ENCODE results near the gene TACR1. TPM values are rescaled to one million over a fixed set of nuclear protein-coding genes. Genes with fewer than 3 reads are reported as not detected.
"Not testable (repeated sequence)": the region's sequence is repeated elsewhere in the genome, so short reads cannot be mapped to it uniquely, and the experiment has no call there.

Gene TACR1
- polyA plus RNA-seq, 1 of the 3 experiments (the other 2 are of a cell fraction), result under 0.01 TPM

GRCh38 chr2:75221862-75222261 is 22.5 kb upstream of the TACR1 start:
- Histone ChIP-seq H2AFZ (ENCODE audit: low read depth) (peak overlapping the region; percentile 52), H3K36me3 (replicated peaks in 1 of 2; ENCODE audit: control insufficient read depth in 1 of 2, insufficient read depth in 2 of 2, low read length in 1 of 2) (no peaks in the 10 kb centered on the region), H3K4me3 (ENCODE audit: low read depth in 2 of 2, low read length in 1 of 2) (no peak overlapping the region), H3K27me3 (ENCODE audit: insufficient read depth) (no peaks in the 10 kb centered on the region), H3K4me2 (no peak overlapping the region), H3F3A (replicated peaks; ENCODE audit: insufficient read depth) (no peaks in the 10 kb centered on the region), H3K9me2 (no peaks in the 10 kb centered on the region), H4K20me1 (ENCODE audit: insufficient read depth) (no peaks in the 10 kb centered on the region), H3K27ac (ENCODE audit: low read depth in 2 of 2, low read length in 1 of 2) (peak overlapping the region in 1 of 2 experiments; percentile 27; a peak in 2 of 4 replicates), H3K9ac (no peak overlapping the region), H3K9me3 (no peaks in the 10 kb centered on the region), H3K4me1 (ENCODE audit: control insufficient read depth in 1 of 2, insufficient read depth in 2 of 2, low read depth in 1 of 2, low read length in 1 of 2) (peaks cover 0 to 12% of the 10 kb centered on the region in 2 experiments; a peak in 1 of 4 replicates), H3K79me2 (ENCODE audit: insufficient read depth) (no peaks in the 10 kb centered on the region)
- TF ChIP-seq NFIC (IDR thresholded peaks at IDR 0.05; ENCODE audit: borderline replicate concordance) (peak; percentile 31; the same call in 1 of the 2 replicates), CHD2 (IDR thresholded peaks at IDR 0.05; ENCODE audit: low read length, partially characterized antibody) (no peak), FOSL2 (IDR thresholded peaks at IDR 0.05; ENCODE audit: borderline replicate concordance, low read depth) (peak; percentile 57; the same call in 1 of the 2 replicates), TCF12 (IDR thresholded peaks at IDR 0.05) (peak; percentile 61)
- TF ChIP-seq, protein P1, sequence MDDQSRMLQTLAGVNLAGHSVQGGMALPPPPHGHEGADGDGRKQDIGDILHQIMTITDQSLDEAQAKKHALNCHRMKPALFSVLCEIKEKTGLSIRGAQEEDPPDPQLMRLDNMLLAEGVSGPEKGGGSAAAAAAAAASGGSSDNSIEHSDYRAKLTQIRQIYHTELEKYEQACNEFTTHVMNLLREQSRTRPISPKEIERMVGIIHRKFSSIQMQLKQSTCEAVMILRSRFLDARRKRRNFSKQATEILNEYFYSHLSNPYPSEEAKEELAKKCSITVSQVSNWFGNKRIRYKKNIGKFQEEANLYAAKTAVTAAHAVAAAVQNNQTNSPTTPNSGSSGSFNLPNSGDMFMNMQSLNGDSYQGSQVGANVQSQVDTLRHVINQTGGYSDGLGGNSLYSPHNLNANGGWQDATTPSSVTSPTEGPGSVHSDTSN (IDR thresholded peaks at IDR 0.05), result peak; percentile 51; the same call in 1 of the 2 replicates
- no peak for DNase-seq
- WGBS (ENCODE audit: low lambda C conversion rate), result 44% methylated on average over 3 of the region's 3 CpGs
- ChIA-PET CTCF (no interaction called here), POLR2A (no interaction called here)

DNA sequence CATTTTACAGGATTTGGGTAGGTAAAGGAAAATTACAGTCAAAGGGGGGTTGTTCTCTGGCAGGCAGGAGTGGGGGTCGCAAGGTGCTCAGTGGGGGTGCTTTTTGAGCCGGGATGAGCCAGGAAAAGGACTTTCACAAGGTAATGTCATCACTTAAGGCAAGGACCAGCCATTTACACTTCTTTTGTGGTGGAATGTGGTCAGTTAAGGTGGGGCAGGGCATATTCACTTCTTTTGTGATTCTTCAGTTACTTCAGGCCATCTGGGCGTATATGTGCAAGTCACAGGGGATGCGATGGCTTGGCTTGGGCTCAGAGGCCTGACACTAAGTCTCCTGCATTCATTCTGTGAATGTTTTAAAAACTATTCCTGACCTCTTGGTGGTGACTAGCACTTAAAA is 19.9 kb upstream of the TACR1 start:
- DNase-seq; H3K79me2 ChIP-seq (ENCODE audit: insufficient read depth); H3K9ac ChIP-seq; H3K9me3 ChIP-seq; H3K4me1 ChIP-seq (ENCODE audit: control insufficient read depth in 1 of 2, insufficient read depth in 2 of 2, low read depth in 1 of 2, low read length in 1 of 2); H4K20me1 ChIP-seq (ENCODE audit: insufficient read depth); H3K27ac ChIP-seq (ENCODE audit: low read depth in 2 of 2, low read length in 1 of 2); CTCF ChIA-PET; H3K9me2 ChIP-seq; H3K4me2 ChIP-seq; H3K4me3 ChIP-seq (ENCODE audit: low read depth in 2 of 2, low read length in 1 of 2); H3F3A ChIP-seq (replicated peaks; ENCODE audit: insufficient read depth); H3K36me3 ChIP-seq (replicated peaks in 1 of 2; ENCODE audit: control insufficient read depth in 1 of 2, insufficient read depth in 2 of 2, low read length in 1 of 2); POLR2A ChIA-PET; H3K27me3 ChIP-seq (ENCODE audit: insufficient read depth); H2AFZ ChIP-seq (ENCODE audit: low read depth): not testable (repeated sequence)
- WGBS (ENCODE audit: low lambda C conversion rate), result 72% methylated on average over 4 of the region's 4 CpGs

- no peak overlapping the region for H3K4me3 ChIP-seq (ENCODE audit: low read depth in 2 of 2, low read length in 1 of 2)
- no peaks in the 10 kb centered on the region; the same call in 1 of the 2 replicates for H3K27me3 ChIP-seq (ENCODE audit: insufficient read depth)
- H3F3A ChIP-seq (replicated peaks; ENCODE audit: insufficient read depth), result no peaks in the 10 kb centered on the region
- no peaks in the 10 kb centered on the region for H3K4me1 ChIP-seq (ENCODE audit: control insufficient read depth in 1 of 2, insufficient read depth in 2 of 2, low read depth in 1 of 2, low read length in 1 of 2)
- no peak overlapping the region for H3K4me2 ChIP-seq
- 71% methylated on average over 1 of the region's 1 CpG for WGBS (ENCODE audit: low lambda C conversion rate)
- H2AFZ ChIP-seq (ENCODE audit: low read depth), result no peak overlapping the region
- no peaks in the 10 kb centered on the region for H3K36me3 ChIP-seq (replicated peaks in 1 of 2; ENCODE audit: control insufficient read depth in 1 of 2, insufficient read depth in 2 of 2, low read length in 1 of 2)
- no peak overlapping the region for H3K27ac ChIP-seq (ENCODE audit: low read depth in 2 of 2, low read length in 1 of 2)
- no peak for DNase-seq
- TF ChIP-seq GATA2 (CRISPR knock-in tag; IDR thresholded peaks at IDR 0.05), result no peak
- TF ChIP-seq SIN3A (IDR thresholded peaks at IDR 0.05; ENCODE audit: borderline replicate concordance, low read depth, low read length), result no peak
- TF ChIP-seq, protein P1 (IDR thresholded peaks at IDR 0.05), result no peak
- no peak for TF ChIP-seq REST (IDR thresholded peaks at IDR 0.05; ENCODE audit: low read depth, low read length)
- TF ChIP-seq FOXM1 (IDR thresholded peaks at IDR 0.05; ENCODE audit: low read depth), result no peak
- no peak for TF ChIP-seq TEAD4 (IDR thresholded peaks at IDR 0.05; ENCODE audit: borderline replicate concordance, insufficient read depth)
- TF ChIP-seq, protein P2, sequence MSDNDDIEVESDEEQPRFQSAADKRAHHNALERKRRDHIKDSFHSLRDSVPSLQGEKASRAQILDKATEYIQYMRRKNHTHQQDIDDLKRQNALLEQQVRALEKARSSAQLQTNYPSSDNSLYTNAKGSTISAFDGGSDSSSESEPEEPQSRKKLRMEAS (IDR thresholded peaks at IDR 0.05; ENCODE audit: low read depth), result no peak
- TF ChIP-seq MXI1 (IDR thresholded peaks at IDR 0.05; ENCODE audit: low read depth, low read length), result no peak
- TF ChIP-seq NFIC (IDR thresholded peaks at IDR 0.05; ENCODE audit: borderline replicate concordance), result no peak
- H3K9ac ChIP-seq, result no peak overlapping the region
- ChIA-PET POLR2A (no interaction called here), CTCF (interaction anchor here (1.1 kb wide), 1 partner anchor 12 kb away, joined by 3 read pairs; the partner anchor contains the start of gene TACR1)
- H3K9me3 ChIP-seq, result no peaks in the 10 kb centered on the region
- H4K20me1 ChIP-seq (ENCODE audit: insufficient read depth), result no peaks in the 10 kb centered on the region
- H3K9me2 ChIP-seq, result no peaks in the 10 kb centered on the region
- no peaks in the 10 kb centered on the region for H3K79me2 ChIP-seq (ENCODE audit: insufficient read depth)
Observed at GRCh38 chr2:75211266-75211770, 12.0 kb upstream of the TACR1 start.
